ENCODE results near the gene ZNF445. TPM values are rescaled to one million over a fixed set of nuclear protein-coding genes. Genes with fewer than 3 reads are reported as not detected.
"Not testable (repeated sequence)": the region's sequence is repeated elsewhere in the genome, so short reads cannot be mapped to it uniquely, and the experiment has no call there.

ZNF445 gene
- 5.4 TPM for polyA plus RNA-seq (2013, experiment 1 of 2; ENCODE audit: insufficient read length)
- 6.0 TPM for polyA plus RNA-seq (2013, experiment 2 of 2; ENCODE audit: insufficient read length)

DNA sequence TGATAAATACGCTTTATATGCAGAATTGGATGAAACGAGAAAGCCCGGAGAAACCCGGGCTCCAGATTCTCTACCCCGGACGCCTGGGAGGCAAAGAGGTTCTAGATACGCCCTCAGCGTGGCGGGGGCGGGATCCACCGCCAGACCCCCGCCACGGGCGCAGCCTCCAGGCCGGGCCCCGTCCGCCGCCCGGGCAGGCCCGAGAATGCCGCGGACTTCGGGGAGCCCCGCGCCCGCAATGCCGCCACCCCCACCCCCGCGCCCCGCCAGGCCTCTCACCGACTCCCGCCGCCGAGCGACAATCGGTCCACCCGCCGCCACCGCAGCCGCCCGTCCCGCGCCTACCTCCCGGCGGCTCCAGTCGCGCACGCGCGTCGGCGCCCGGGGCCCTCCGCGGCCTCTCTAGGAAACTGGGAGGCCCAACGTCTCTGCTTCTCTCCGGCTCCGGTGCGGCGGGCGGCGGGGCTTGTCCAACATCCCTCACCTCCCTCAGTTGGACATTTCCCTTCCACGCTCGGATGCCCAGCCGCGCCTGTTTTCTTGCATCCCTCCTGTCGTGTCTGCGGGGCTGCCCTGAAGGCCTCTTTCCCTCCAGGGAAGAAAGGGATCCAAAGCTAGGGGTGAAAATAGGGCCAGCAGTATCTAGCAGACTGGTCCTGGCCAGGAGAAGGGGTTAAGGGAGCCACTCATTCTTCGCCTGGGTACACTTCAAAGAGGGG, at the start of gene ZNF445:
ZNF445 (minus strand) TSS at position 359 of the 719 bp plus-strand sequence. CDS start 22,121 bp downstream, outside the sequence.
- DNase-seq: peak; percentile 82

- no peak for DNase-seq
Measured at GRCh38 chr3:44525060-44525459, 47.6 kb upstream of the ZNF445 start.

GRCh38 chr3:44522494-44522933, 45.0 kb upstream of the ZNF445 start:
- DNase-seq: no peak

DNA sequence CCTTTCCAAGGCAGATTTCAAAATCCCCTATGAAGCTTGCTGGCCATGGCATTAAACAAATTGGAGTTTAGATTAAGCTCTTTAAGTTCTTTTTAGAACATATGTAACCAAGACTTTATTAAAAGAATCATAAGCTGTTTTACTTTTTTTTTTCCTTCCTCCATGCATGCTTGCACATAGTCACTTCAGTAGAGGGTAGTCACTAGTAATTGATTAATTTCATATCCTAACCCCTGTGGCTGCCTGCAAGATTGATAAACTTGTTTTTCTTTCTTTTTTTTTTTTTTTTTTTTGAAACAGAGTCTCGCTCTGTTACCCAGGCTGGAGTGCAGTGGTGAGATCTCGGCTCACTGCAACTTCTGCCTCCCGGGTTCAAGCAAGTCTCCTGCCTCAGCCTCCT, 44.3 kb upstream of the ZNF445 start:
- no peak for DNase-seq

DNA sequence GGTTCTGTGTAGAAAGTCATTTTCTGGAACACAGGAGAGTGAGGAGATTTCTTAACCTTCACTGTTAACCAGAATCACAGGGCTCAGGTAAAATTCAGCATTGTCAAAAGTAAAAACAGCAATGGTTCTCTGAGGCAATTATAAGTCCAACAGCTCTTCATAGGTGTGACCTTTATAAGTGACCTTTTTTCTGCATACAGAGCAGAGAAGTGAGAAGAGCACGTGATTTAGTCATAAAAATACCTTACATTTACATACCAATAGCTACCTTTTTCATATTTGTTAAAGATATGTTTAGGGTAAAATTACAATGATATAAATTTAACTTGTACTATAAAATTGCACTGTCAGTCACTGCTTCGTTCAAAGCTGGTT, 41.3 kb upstream of the ZNF445 start:
- DNase-seq: no peak

DNA sequence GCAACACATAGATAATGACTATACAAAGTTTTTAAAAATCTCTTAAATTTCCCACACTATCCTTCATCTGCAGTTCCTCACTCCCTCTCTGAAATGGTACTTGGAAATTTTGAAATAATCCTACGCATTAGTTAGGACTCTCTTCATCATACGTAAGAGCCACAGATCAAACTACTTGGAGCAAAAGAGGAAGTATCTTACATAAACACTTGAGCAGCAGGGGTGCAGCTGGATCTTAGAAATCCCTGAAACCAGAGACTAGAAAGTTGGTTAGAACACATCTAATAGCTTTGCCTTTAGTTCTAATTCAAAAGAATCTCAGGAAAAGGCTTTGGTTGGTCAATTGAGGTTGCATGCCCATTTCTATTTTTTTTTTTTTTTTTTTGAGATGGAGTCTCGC, 38.8 kb upstream of the ZNF445 start:
- DNase-seq: no peak

GRCh38 chr3:44513513-44513912, 36.0 kb upstream of the ZNF445 start:
- DNase-seq: no peak

DNA sequence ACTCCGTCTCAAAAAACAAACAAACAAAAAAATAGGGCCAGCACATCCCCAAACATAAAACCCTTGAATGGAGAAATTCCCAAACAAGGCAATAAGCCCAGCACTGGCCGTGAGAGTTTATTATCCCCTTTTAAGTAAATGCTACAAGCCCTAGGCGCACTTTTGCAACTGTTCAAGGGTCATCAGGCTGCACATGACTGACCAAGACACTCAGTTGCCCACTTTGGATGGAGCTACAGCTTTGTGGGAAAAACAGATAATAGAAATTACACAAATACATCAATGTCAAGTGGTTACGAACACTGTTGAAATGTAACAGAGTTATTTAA, 33.7 kb upstream of the ZNF445 start:
- no peak for DNase-seq

GRCh38 chr3:44510000-44510368, 32.5 kb upstream of the ZNF445 start:
- peak; percentile 9 for DNase-seq

GRCh38 chr3:44509393-44509921, 32.0 kb upstream of the ZNF445 start:
- no peak for DNase-seq

- DNase-seq: no peak
Measured at GRCh38 chr3:44506961-44507360, 29.5 kb upstream of the ZNF445 start.

- DNase-seq: no peak
Measured at GRCh38 chr3:44506556-44506955, 29.1 kb upstream of the ZNF445 start.

- no peak for DNase-seq
Measured at GRCh38 chr3:44504566-44504965, 27.1 kb upstream of the ZNF445 start.

DNA sequence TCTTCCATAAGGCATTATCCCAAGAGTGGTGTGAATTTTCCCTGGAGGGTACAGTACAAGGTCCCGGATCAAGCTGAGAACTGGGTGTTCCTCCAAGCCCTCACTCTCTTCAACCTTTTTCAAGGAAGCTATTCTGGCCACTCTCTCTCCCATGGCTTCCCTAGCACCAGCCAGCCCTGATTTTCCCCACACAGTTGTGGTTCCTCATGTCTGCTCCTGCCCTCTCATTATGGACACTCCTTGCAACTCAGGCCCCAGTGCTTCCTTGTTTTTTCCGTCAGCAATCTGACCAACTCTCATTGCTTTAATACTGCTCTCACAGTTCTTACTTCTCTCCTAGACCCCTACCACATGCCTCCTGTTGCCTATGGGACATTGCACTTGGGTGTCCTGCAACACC, 25.7 kb upstream of the ZNF445 start:
- not testable (repeated sequence) for DNase-seq

- DNase-seq: no peak
Measured at GRCh38 chr3:44501971-44502370, 24.5 kb upstream of the ZNF445 start.

- DNase-seq: not testable (repeated sequence)
Measured at GRCh38 chr3:44499899-44500168, 22.4 kb upstream of the ZNF445 start.

DNA sequence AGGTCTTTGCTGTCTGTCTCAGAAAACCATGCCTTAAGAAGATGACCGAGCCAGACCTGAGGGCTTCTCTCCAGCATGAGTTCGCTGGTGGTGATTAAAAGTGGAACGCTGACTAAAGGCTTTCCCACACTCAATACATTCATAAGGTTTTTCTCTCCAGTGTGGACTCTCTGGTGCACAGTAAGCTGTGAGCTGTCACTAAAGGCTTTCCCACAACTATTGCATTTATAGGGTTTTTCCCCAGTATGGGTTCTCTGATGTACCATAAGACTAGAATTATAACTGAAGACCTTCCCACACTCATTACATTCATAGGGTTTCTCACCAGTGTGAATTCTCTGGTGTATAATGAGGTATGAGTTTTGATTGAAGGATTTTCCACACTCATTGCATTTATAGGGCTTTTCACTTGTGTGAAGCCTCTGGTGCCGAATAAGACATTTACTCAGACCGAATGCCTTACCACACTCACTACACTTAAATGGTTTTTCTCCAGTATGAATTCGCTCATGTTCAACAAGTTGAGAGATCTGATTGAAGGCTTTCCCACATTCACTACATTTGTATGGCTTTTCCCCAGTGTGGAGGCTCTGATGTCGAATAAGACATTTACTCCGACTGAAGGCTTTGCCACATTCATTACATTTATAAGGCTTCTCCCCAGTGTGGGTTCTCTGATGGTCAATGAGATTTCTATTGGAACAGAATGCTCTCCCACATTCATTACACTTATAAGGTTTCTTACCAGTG, 21.9 kb upstream of the ZNF445 start:
- DNase-seq: no peak

DNA sequence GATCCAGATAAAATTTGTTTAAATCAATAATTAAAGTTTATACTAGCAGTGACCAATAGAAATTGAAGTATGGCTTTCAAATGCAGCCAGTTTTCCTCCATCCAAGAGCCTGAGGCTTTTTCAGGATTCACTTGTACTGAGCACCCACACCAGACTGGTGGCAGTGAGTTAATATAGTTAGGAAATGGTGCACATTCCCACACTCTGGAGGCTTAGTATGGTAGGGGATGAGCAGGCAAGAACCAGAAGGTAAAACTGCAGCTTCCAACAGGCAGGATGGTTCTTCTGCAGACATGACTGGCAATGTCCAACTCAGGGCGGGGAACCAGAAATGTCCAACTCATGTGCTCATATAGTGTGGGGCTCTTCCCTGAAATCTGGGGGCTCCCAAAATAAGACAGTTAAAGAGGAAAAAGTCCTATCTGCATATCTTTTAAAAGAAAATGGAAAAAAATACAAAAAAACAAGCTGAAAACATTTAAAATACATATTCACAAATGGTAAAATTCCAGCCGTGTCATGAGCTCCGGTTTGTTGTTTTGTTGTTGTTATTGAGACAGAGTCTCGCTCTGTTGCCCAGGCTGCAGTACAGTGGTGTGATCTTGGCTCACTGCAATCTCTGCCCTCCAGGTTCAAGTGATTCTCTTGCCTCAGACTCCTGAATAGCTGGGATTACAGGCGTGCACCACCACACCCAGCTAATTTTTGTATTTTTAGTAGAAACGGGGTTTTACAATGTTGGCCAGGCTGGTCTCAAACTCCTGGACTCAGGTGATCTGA, 18.4 kb upstream of the ZNF445 start:
- DNase-seq: no peak

DNA sequence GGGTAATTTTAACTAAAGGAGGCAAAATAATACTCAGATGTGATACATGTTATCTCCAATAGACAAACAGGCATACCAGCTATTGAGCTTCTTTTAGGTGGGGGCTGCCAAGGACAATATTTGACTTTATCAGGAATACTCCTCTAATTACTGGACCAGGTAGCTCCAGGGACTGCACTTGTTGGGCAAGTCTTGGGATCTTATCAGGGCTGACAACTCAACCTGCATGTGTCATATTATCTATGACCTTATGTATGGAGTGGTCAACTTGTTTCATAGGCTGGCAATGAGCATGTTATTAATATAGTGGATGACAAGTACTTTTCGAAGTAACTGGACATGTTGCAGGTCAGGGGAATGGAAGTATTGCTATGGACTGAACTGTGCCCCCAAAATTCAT, 15.0 kb upstream of the ZNF445 start:
- DNase-seq: no peak

DNA sequence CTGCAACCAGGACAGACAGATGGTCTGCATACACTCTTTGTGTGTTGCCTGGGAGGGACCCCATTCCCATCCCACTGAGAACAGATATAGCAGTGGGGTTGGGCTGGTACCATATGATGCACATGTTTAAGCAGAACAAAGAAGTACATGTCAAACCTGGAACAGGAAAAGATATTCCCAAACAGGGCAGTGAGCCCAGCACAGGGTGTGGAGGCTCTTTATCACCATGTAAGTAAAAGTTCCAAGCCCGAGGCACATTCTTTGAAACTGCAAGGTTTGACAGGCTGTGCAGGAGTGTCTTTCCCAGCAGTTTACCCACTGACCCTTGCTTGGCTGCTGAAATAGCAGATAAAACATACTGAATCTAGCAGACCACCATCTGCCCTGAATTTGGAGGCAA, 5.3 kb upstream of the ZNF445 start:
- no peak for DNase-seq

DNA sequence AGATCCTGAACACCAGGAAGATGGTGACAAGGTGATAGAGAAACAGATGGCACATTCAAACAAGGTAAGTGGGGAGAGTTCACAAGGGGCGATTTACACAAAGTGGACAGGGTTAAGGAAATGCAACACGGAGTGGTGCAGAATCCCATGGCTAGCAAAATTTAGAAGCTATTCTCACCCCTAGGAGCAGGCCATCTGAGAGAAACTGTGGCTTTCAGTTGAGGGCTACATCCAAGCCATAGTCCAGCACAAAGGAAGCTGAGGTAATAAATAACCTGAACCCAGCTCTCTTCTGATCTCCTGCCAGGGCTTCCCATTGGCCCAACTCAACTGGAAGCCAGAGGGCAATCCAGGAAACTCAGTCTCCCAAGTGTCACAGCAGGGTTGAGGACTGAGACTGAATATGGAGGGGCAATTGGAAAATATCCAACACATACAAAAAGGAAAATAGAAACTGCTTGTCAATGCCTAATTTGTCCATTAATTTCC, 1.2 kb upstream of the ZNF445 start:
- DNase-seq: no peak

- DNase-seq: no peak
Measured at GRCh38 chr3:44478055-44478468, 592 bp upstream of the ZNF445 start.

DNA sequence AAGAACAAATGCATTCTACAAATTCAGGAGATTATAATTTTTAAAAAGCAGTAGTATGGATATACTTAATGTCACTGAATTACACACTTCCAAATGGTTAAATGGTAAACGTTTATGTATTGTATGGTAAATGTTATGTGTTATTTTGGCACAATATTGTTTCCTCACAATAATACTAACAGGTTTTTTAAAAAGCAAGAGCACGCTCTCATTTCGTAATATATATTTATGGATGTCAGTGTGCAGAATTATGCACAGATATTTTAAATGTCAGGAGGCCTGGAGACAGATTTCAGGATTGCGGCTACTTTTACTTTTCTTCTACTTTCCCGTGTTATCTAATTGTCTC, 533 bp downstream of the ZNF445 start:
- DNase-seq: no peak
